ENCODE data around the gene MFAP3L. TPM values are rescaled to one million over a fixed set of nuclear protein-coding genes. Genes with fewer than 3 reads are reported as not detected.

The MFAP3L gene
- total and polyA plus RNA-seq, 9 donors, result 0.38 to 7.6 (median 2.0) TPM

DNA sequence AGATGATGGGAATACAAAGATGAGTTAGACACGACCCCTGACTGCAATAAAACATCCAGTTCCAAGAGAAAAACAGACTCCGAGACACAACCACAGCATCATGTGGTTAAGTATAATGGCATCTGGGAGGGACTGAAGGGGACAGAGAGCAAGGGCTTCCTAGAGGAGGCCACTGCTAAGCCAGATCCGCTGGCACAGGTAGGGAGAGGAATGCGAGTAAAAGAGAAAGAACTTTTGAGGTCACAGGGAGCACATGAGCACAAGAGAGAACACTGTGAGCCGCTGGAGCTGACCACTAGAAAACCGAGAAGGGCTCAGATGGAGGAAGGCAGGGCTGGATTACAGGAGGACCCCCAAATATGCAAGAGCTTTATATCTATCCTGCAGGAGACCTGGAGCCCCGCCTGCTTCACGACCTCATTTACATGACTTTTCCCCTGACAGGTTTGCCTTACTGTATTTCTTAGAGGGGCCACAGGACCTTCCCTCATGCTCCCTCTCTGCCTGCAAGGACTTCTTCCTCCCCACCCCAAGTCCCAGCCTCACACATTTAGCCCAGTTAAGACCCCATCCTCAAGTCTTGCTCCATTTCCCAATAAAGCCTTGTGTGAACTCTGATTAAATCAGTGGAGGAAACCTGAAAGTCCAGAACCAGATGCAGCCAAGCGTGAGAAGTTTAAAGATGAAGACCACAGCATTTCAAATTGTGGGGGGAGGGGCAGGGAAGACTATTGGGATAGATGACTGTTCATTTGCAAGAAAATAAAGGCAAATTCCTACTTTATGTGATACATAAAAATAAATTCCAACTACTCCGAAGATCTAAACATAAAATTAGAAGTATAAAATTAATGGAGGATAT, 29.6 kb downstream of the MFAP3L start:
- H3K9me3 ChIP-seq, result no peaks in the 10 kb centered on the region
- no peaks in the 10 kb centered on the region for H3K4me1 ChIP-seq (ENCODE audit: insufficient read depth)
- no peak overlapping the region for H3K4me3 ChIP-seq
- 70 to 80% (median 71%) methylated on average over 10 of the region's 10 CpGs for WGBS, 3 donors
- intact Hi-C loops (cut with DNase I), result no loop called here
- no peak overlapping the region for H3K27ac ChIP-seq
- TF ChIP-seq, protein P1, sequence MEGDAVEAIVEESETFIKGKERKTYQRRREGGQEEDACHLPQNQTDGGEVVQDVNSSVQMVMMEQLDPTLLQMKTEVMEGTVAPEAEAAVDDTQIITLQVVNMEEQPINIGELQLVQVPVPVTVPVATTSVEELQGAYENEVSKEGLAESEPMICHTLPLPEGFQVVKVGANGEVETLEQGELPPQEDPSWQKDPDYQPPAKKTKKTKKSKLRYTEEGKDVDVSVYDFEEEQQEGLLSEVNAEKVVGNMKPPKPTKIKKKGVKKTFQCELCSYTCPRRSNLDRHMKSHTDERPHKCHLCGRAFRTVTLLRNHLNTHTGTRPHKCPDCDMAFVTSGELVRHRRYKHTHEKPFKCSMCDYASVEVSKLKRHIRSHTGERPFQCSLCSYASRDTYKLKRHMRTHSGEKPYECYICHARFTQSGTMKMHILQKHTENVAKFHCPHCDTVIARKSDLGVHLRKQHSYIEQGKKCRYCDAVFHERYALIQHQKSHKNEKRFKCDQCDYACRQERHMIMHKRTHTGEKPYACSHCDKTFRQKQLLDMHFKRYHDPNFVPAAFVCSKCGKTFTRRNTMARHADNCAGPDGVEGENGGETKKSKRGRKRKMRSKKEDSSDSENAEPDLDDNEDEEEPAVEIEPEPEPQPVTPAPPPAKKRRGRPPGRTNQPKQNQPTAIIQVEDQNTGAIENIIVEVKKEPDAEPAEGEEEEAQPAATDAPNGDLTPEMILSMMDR (IDR thresholded peaks at IDR 0.05), result no peak
- no peak for TF ChIP-seq POLR2A (IDR thresholded peaks at IDR 0.05)
- no peak for TF ChIP-seq EP300 (IDR thresholded peaks at IDR 0.05)
- no peaks in the 10 kb centered on the region for H3K36me3 ChIP-seq
- no peak for DNase-seq
- H3K27me3 ChIP-seq, result no peaks in the 10 kb centered on the region

DNA sequence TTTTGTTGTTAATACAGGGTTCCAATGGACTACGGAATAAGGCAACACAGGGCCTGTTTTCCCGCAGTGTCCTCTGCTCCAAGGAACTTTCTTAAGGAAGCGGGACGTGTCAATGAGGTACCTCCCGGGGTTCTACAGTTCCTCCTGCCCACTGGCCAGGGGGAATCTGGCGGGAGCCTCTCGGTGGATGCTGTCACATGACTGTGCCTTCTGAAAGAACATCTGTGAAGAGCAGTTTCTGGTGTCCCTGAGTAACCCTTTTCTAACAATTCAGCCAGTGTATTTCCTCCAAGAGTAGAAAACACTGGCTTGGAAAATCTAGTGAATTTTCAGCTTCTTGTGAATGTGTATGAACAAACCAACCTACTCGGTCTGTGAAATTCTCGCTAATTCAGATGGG, 32.7 kb downstream of the MFAP3L start:
- no peak for DNase-seq
- WGBS, 3 donors, result 78 to 82% (median 79%) methylated on average over 9 of the region's 9 CpGs
- Histone ChIP-seq H3K9me3 (no peaks in the 10 kb centered on the region), H3K27me3 (no peaks in the 10 kb centered on the region), H3K4me1 (ENCODE audit: insufficient read depth) (no peaks in the 10 kb centered on the region), H3K36me3 (no peaks in the 10 kb centered on the region), H3K27ac (no peak overlapping the region), H3K4me3 (no peak overlapping the region)
- intact Hi-C loops (cut with DNase I), result no loop called here
- TF ChIP-seq, protein P1 (IDR thresholded peaks at IDR 0.05), result no peak
- TF ChIP-seq POLR2A (IDR thresholded peaks at IDR 0.05) (no peak), EP300 (IDR thresholded peaks at IDR 0.05) (no peak)

DNA sequence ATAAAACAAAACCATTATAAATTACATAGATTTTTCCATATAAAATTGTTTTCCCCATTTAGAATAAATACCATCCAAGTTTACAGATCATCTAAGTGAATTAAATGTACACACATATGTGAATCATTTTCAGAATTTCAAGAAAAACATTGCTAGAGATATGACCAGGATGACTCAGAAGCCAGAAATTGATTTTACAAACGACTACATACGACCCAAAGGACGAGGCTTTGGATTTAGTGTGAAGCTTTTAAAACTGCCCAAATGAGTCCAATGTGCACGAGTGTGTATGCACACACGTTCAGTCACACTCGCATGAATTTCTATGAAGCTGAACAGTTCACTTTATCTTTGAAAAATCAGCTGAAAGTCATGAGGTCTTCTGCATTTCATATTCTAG, 37.9 kb downstream of the MFAP3L start:
- H3K9me3 ChIP-seq, result no peaks in the 10 kb centered on the region
- H3K36me3 ChIP-seq, result no peaks in the 10 kb centered on the region
- H3K4me3 ChIP-seq, result no peak overlapping the region
- intact Hi-C loops (cut with DNase I), result no loop called here
- H3K27ac ChIP-seq, result no peak overlapping the region
- no peaks in the 10 kb centered on the region for H3K27me3 ChIP-seq
- no peaks in the 10 kb centered on the region for H3K4me1 ChIP-seq (ENCODE audit: insufficient read depth)
- TF ChIP-seq POLR2A (IDR thresholded peaks at IDR 0.05) (no peak), EP300 (IDR thresholded peaks at IDR 0.05) (no peak)
- TF ChIP-seq, protein P1 (IDR thresholded peaks at IDR 0.05), result no peak
- no peak for DNase-seq
- 64 to 72% (median 65%) methylated on average over 6 of the region's 6 CpGs for WGBS, 3 donors

DNA sequence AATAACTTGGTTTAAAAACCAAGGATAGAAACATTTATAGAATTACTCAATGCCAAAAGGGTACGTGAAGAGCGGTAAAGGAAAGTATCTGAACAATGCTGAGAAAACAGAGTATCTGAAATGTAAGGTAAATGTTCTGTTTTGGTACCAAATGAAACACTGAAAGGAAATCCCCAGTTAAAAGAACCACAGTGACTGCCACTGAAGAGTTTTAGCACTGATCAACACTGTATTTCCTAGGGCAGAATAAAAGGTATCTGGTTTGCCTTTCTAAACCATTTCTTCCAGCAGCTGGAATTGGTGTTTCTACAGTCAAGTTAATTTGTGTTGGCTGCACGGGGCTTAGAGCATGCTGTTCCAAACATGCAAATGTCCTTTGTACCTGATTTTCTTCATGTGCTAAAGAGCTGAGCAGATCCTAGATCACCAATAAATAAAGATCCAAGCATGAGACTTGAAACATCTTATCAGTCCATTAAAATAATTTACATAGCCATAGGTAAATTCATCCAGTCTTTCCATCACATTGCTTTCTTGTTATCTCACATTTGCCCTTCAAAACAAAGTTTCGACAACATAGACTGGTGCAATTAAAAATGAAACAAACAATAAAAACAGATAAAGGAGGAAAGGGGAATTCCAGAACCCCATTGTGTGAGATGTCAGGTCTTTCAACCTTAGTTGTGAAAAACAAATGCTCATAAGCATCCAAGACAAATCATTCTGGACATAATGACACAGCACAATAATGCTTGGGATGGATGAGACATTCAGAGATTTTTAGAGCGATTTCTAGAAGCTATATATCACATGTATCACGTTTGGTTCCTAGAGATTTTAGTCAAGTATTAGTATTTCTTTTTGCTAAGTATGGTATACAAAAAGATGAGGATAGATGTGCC, 38.6 kb downstream of the MFAP3L start:
- intact Hi-C loops (cut with DNase I), result no loop called here
- no peaks in the 10 kb centered on the region for H3K36me3 ChIP-seq
- no peak overlapping the region for H3K27ac ChIP-seq
- H3K27me3 ChIP-seq, result no peaks in the 10 kb centered on the region
- H3K4me1 ChIP-seq (ENCODE audit: insufficient read depth), result no peaks in the 10 kb centered on the region
- TF ChIP-seq POLR2A (IDR thresholded peaks at IDR 0.05), result no peak
- TF ChIP-seq EP300 (IDR thresholded peaks at IDR 0.05), result no peak
- TF ChIP-seq, protein P1 (IDR thresholded peaks at IDR 0.05), result no peak
- 57 to 65% (median 61%) methylated on average over 6 of the region's 6 CpGs for WGBS, 3 donors
- H3K9me3 ChIP-seq, result no peaks in the 10 kb centered on the region
- H3K4me3 ChIP-seq, result no peak overlapping the region
- DNase-seq, result no peak

Data from ovary (tissue), 9 donors.